ENCODE measurements around the gene GTPBP2.
"Not testable (repeated sequence)": the region's sequence is repeated elsewhere in the genome, so short reads cannot be mapped to it uniquely, and the experiment has no call there.

GTPBP2 gene

GRCh38 chr6:43639984-43640800, 11.1 kb upstream of the GTPBP2 start:
- TF ChIP-seq CTCF (IDR thresholded peaks at IDR 0.05; ENCODE audit: extremely low read depth, insufficient read depth, missing control alignments): no peak
- no peak for DNase-seq (ENCODE audit: low spot score)
- in situ Hi-C loops (cut with MboI; ENCODE audit: low pct_unique_long_range_greater_than_20kb, low sequenced_read_pairs, unreplicated experiment): no loop called here

- no peak for TF ChIP-seq CTCF (IDR thresholded peaks at IDR 0.05; ENCODE audit: extremely low read depth, insufficient read depth, missing control alignments)
- in situ Hi-C loops (cut with MboI; ENCODE audit: low pct_unique_long_range_greater_than_20kb, low sequenced_read_pairs, unreplicated experiment): no loop called here
- no peak for DNase-seq (ENCODE audit: low spot score)
These were observed 7.2 kb upstream of the GTPBP2 start for GRCh38 chr6:43636308-43636659.

- in situ Hi-C loops (cut with MboI; ENCODE audit: low pct_unique_long_range_greater_than_20kb, low sequenced_read_pairs, unreplicated experiment): no loop called here
- peak; percentile 80 for DNase-seq (ENCODE audit: low spot score)
- no peak for TF ChIP-seq CTCF (IDR thresholded peaks at IDR 0.05; ENCODE audit: extremely low read depth, insufficient read depth, missing control alignments)
These were observed 6.6 kb upstream of the GTPBP2 start, which contains the start of gene MAD2L1BP for GRCh38 chr6:43635387-43636307. Gene MAD2L1BP, plus strand, starts transcription at chr6:43635840. Its CDS starts 36 bp downstream, at chr6:43635876.

GRCh38 chr6:43634702-43635303, 5.7 kb upstream of the GTPBP2 start:
- TF ChIP-seq CTCF (IDR thresholded peaks at IDR 0.05; ENCODE audit: extremely low read depth, insufficient read depth, missing control alignments): no peak
- in situ Hi-C loops (cut with MboI; ENCODE audit: low pct_unique_long_range_greater_than_20kb, low sequenced_read_pairs, unreplicated experiment): no loop called here

GRCh38 chr6:43633002-43633401, 3.9 kb upstream of the GTPBP2 start:
- in situ Hi-C loops (cut with MboI; ENCODE audit: low pct_unique_long_range_greater_than_20kb, low sequenced_read_pairs, unreplicated experiment); DNase-seq (ENCODE audit: low spot score): not testable (repeated sequence)

More at GRCh38 chr6:43634702-43635303, 5.7 kb upstream of the GTPBP2 start:
- DNase-seq (ENCODE audit: low spot score): no peak

- no peak for TF ChIP-seq CTCF (IDR thresholded peaks at IDR 0.05; ENCODE audit: extremely low read depth, insufficient read depth, missing control alignments)
- in situ Hi-C loops (cut with MboI; ENCODE audit: low pct_unique_long_range_greater_than_20kb, low sequenced_read_pairs, unreplicated experiment): no loop called here
- DNase-seq (ENCODE audit: low spot score): no peak
These were observed 2.0 kb upstream of the GTPBP2 start for GRCh38 chr6:43630980-43631619.
